ENCODE data around the gene TRPC4AP.
"Not testable (repeated sequence)": the region's sequence is repeated elsewhere in the genome, so short reads cannot be mapped to it uniquely, and the experiment has no call there.

The TRPC4AP gene

GRCh38 chr20:35104685-35105295, 12.2 kb upstream of the TRPC4AP start:
- no peak for DNase-seq

- no peak for DNase-seq
These were observed 9.0 kb upstream of the TRPC4AP start for GRCh38 chr20:35101620-35102019.

- no peak for DNase-seq
These were observed 769 bp upstream of the TRPC4AP start for GRCh38 chr20:35093267-35093884.

GRCh38 chr20:35091816-35092523, 637 bp downstream of the TRPC4AP start:
- no peak for DNase-seq

DNA sequence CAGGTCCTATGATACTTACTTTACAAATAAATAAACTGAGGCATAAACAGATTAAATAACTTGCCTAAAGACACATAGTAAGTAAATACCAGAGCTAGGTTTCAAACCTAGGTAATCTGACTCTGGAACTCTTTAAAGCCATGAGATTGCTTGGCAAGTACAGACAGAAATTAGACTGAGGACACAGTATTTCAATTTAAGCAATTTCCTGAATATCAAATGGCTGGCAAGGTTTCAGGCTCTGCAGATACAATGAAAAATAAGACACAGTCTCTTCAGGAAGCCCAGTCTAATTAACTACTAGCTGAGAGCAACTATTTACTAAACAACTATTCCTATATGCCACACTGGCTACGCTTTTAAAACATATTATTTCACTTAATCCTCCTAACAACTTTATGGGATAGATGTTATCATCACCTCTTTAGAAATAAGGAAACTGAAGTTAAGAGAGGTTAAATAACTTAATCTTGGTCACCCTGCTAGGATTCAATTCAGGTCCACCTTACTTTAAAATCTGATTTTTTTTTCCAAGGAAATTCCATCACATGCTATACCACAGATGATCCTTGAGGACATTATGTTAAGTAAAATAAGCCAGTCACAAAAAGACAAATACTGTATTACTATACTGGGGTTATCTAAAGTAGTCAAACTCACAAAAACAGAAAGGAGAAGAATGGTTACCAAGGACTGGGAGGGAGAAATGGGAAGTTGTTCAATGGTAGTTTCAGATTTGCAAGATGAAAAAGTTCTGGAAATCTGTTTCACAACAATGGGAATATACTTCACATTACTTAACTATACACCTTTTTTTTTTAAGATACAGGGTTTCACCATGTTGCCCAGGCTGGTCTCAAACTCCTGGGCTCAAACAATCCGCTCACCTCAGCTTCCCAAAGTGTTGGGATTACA, 4.1 kb downstream of the TRPC4AP start:
- no peak for DNase-seq

- DNase-seq = no peak
These were observed 4.8 kb downstream of the TRPC4AP start for GRCh38 chr20:35087791-35088190.

DNA sequence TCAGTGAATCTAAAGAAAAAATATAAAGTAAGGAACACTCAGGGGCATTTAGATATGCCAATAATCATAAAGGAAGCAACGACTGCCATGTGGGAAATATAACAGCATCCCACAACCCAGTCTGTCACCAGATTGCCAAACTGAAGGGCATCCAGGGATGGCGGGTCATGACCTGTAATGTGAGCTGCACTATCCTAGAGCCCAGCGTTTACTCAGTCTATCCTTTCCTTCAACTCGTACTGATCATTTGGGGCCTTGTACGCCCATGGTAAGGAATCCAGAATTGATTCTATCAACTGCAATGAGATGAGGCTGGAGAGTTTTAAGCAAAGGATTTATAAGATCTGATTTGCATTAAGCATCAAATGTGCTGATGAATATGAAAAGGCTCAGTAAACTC, 5.3 kb downstream of the TRPC4AP start:
- no peak for DNase-seq

GRCh38 chr20:35085477-35086225, 7.0 kb downstream of the TRPC4AP start:
- no peak for DNase-seq

DNA sequence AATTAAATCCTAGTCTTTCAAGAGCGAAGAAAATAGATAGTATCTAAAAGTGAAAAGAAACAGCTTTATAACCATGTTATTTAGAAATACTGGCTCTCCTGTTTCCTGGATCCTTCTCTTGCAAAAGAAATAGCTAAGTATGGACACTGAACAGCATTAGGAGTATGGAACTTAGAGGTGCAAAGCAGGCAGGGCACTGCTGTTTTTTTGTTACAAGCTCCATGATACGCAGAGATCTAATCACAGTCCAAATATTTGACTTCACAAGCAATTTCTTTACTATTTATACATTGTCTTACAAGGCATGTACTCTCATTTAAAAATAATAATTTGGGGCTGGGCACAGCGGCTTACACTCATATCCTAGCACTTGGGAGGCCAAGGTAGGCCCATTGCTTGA, 7.6 kb downstream of the TRPC4AP start:
- DNase-seq = no peak

DNA sequence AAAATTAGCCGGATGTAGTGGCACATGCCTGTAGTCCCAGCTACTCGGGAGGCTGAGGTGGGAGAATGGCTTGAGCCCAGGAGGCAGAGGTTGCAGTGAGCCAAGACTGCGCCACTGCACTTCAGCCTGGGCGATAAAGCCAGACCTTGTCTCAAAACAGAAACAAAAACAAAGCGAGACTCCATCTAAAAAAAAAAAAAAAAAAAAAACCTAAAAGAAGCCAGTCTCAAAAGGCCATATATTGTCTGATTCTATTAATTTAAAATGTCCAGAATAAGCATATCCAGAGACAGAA, 12.3 kb downstream of the TRPC4AP start:
- not testable (repeated sequence) for DNase-seq

DNA sequence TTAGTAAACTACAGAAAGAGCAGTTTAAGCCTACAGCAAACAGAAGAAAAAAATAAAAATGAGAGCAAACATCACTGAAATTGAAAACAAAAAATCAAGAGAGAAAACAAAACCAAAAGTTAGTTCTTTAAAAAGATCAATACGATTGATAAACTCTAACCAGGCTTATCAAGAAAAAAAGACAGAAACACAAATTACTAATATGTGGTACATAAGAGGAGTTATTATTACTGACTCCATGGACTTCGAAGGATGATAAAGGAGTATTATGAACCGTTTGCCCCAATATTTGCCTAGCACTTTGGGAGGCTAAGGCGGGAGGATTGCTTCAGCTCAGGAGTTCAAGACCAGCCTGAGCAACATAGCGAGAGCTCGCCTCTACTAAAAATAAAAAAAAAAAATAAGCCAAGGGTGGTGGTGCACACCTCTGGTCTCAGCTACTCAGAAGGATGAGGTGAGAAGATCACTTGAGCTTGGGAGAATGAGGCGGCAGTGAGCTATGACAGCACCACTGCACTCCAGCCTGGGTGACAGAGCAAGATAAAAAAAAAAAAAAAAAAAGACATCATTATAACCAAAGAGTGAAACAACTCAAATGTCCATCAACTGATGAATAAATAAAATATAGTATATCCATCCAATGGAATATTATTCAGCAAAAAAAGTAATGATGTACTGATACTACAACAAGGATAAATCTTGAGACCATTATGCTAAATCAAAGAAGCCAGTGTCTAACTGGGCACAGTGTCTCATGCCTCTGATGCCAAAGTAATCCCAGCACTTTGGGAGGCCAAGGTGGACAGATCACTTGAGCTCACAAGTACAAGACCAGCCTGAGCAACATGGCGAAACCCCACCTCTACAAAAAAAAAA, 12.9 kb downstream of the TRPC4AP start:
- no peak for DNase-seq

DNA sequence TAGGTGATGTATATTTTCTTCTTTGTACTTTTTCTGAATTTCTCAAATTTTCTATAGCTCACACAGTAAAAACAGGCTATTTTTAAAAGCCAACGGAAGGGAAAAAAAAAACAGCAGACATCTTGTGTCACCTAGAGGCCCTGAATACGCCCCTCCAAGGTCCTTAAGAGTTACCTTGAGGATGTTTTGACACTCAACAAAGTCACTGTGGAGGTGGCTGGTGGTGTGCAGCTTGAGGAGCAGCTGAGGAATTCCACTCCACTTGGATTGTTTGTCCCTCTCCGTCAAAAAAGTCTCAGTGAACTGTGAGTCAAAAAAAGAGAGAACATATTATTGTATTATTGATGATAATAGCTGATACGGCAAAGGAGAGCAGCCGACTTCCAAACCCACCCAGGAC, 14.7 kb downstream of the TRPC4AP start:
- DNase-seq = no peak

GRCh38 chr20:35077341-35077740, 15.3 kb downstream of the TRPC4AP start:
- no peak for DNase-seq

- not testable (repeated sequence) for DNase-seq
These were observed 21.0 kb downstream of the TRPC4AP start for GRCh38 chr20:35071436-35072153.

DNA sequence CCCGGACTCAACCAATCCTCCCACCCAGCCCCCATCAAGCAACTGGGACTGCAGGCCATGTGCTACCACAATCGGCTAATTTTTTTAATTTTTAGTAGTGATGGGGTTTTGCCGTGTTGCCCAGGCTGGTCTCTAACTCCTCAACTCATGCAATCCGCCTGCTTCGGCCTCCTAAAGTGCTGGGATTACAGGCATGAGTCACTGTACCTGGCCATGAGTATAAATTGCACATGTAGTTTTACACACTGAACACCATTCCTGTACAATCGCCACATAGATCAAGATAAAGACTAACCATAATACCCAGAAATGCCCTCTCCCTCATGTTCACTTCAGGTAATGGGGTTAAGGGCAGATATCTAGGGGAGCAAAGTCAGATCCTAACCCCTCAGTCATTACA, 26.4 kb downstream of the TRPC4AP start:
- DNase-seq = no peak

DNA sequence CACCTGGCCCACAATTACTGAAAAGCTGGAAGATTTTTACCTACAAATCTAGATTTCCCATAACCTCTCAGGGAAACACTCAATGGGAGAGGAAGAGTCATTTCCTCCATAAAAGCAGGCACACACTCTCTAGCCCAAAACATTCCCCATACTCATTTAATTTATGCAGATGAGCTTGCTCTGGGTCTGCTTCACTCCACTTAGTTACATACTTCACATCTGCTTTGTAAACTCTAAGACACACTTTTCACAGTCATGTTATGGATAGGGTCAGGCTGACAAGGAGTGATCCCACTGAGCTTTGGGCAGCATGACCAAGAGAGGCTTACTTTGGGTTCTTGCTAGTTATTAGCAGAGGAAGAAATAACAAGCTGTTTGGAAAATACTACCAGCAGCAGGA, 27.4 kb downstream of the TRPC4AP start:
- DNase-seq = no peak

DNA sequence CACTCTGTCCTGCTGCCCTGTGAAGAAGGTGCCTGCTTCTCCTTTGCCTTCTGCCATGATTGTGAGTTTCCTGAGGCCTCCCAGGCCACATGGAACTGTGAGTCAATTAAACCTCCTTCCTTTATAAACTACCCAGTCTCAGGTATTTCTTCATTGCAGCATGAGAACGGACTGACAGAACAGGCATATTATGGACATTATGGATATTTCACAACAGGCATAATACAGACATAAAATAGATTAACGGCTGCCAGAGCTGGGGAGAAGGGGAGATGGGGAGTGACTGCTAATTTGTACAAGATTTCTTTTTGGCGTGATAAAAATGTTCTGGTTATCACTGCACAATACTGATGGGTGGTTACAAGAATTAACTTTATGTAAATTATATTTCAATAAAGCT, 29.4 kb downstream of the TRPC4AP start:
- DNase-seq = no peak

GRCh38 chr20:35062478-35062877, 30.1 kb downstream of the TRPC4AP start:
- DNase-seq = no peak

DNA sequence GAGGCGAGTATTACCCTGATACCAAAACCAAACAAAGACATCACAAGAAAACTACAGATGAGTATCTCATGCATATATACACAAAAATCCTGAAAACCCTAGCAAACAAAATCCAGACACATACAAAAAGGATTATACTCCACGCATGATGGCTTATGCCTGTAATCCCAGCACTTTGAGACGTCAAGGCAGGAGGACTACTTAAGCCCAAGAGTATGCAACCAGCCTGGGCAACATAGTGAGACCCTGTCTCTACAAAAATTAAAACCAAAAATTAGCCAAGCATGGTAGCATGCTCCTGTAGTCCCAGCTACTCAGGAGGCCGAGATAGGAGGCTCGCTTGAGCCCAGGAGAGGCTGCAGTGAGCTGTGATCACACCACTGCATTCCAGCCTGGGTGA, 32.4 kb downstream of the TRPC4AP start:
- DNase-seq = no peak

DNA sequence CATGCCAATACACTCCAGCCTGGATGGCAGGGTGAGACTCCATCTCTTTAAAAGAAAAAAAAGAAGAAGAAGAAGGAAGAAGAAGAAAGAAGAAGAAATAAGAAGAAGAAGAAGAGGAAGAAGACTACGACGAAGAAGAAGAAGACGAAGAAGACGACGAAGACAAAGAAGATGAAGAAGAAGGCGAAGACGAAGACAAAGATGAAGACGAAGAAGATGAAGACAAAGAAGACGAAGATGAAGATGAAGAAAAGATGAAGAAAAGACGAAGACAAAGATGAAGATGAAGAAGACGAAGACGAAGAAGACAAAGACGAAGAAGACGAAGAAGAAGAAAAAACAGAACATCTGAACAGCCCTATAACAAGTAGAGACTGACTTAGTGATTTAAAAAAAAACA, 33.0 kb downstream of the TRPC4AP start:
- no peak for DNase-seq

GRCh38 chr20:35059110-35059509, 33.5 kb downstream of the TRPC4AP start:
- no peak for DNase-seq

Data from NCI-H2171 (cell line).